Stimulated activated CD8-positive, alpha-beta memory T cell treated with anti-CD3 and anti-CD28 coated beads, Interleukin-7, amount 100 ng/mL, for 1 hour (primary cell): ENCODE results near the gene PEAK1.

Experiments
- DNase-seq, 2 donors: peaks; one replicate each; pipeline ENCODE4 v3.0.0-alpha.2; 2020; ENCODE audit warnings: low read depth in 2 of 2

Gene PEAK1

DNA sequence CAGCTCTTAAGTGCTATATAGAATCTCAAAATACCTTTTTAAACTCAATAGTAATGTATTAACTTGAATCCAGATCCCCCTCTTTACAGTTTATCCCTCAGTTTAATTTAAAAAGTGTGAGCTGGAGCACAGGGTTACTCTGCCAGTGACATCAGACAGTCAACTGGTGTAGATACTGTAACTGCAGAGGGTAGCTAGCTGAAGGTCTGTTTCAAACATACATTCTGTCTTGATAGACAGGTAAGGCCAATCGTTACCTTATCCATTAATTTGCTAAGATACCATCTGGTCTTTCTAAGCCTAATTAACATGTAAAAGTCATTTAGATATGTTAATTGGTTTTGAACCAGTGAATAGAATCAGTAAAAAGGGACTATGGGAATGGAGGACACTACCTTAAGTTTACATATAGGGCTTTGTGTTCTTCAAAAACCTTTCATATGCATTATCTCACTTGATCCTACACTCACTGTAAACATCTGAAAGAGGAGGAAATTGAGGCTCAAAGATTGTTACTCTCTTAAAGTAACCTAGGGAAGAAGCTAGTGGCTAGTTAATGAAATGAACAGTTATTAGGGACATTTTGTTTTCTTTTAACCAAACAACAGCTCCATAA lies 289.5 kb downstream of the PEAK1 start:
- DNase-seq: no peak

DNA sequence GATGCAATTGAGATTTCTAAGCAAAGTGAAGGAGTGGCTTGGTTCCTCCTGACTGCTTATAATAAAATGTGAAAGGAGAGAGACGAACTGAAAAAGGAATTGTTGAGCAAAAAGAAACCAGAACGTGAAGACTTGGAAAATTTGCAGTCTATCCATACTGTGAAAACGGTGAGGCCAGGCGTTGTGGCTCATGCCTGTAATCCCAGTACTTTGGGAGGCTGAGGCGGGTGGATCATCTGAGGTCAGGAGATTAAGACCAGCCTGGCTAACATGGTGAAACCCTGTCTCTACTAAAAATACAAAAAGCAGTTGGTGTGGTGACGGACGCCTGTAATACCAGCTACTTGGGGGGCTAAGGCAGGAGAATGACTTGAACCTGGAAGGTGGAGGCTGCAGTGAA lies 292.3 kb downstream of the PEAK1 start:
- DNase-seq: no peak

DNA sequence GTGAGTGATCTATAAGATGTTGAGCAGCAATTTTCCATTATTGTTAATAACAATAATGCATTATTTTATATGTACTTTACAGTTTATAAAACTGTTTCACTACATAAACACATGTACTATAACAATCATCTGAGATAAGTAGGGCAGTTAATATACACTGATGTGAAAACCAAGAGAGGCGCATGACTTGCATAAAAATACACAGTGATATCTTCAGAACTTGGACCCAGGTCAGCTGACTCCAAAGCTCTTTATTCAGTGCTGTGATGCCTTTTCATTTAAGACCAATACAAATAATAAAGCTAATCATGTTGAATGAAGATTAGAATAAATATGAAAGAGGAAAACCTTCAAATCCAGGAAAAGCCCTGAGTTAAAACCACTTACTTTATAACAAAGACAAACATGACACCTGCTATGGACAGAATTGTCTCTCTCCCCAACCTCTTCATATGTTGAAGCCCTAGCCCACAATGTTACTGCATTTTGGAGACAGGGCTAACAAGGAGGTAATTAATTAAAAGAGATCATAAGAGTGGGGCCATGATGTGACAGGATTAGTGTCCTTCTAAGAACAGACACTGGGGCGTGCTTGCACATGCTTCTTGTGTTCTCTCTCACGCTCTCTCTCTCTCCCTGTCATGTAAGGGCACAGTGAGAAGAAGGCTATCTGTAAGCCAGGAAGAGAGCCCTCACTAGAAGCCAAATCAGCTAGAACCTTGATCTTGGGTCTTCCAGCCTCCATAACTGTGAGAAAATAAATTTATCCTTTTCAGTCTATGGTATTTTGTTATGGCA lies 293.2 kb downstream of the PEAK1 start:
- DNase-seq: no peak

DNA sequence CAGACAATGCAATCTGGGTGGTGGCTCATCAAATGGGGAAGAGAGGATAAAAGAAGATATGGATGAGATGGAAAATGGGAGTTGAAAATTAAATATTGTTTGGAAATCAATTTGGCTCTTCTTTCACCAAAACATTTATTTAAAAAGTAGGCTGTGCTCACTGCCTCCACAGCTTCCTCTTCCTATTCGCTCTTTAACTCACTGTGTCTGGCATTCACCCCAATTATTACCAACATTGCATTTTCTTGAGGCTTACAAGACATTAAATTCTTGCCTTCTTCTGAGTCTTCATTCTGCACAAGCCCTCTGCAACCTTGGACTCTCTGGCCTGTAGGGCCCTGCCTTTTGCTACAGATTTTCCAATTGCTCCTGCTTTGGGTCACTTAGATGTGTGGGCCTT lies 296.1 kb downstream of the PEAK1 start:
- DNase-seq: no peak

- no peak for DNase-seq
Measured at GRCh38 chr15:77122576-77122975, 297.3 kb downstream of the PEAK1 start.

- no peak for DNase-seq
Measured at GRCh38 chr15:77121599-77121998, 298.3 kb downstream of the PEAK1 start.

DNA sequence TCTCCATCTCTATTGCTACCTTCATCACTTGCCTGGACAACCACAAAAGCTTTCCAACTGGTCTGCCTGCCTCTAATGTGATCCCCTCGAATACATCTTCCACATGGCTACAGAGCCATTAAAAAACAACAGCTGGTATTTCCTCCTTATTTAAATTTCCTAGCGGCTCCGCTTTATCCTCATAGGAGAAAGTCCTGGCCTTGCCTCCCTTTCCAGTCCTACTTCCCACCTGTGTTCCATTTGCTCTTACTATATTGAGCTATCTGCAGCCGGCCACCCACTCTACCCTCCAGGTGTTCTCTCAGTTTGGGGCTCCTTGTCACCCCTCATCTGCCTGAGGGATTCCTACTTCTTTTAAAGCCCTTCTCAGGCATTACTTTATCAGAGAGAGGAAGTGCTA lies 299.3 kb downstream of the PEAK1 start:
- DNase-seq: no peak

DNA sequence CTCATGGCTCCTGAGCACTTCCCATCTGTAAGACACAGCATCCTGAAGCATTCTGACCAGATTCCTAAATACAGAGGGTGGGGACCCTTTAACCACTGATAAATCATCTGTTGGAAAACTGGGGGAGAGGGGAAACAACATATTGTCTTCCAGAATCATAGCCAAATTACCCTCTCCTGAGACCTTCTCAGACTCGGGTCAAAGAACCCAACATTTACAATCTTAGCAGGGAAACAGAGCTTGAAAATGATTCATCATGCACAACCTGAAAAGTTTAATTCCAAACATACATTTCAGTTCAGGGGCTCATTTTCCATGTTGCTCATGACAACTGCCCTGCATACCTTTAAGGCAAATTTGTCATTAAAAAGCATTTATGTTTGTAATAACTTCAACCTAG lies 300.5 kb downstream of the PEAK1 start:
- no peak for DNase-seq

DNA sequence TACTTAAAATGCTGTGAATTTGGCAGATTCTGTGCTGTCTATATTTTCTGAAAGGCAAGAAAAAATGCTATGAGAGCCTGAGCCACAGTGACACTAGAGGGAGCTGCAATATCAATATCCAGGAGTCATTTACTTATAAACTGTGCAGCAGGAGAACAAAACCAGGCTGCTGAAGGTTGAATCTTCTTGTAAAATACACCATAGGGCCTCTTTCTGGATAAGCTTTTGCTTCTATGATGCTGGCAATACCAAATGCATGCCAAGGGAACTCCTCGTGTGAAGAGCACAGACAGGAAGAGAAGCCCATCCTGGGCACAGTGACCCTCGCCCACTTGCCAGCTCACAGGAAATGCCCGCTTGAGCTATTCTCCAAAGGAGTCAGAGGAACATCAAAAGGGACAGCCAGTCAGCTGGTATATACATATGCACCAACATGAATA lies 301.0 kb downstream of the PEAK1 start:
- DNase-seq: no peak

- DNase-seq: no peak
Measured at GRCh38 chr15:77115179-77115578, 304.7 kb downstream of the PEAK1 start.

GRCh38 chr15:77112838-77113504 lies 306.9 kb downstream of the PEAK1 start:
- DNase-seq: no peak

DNA sequence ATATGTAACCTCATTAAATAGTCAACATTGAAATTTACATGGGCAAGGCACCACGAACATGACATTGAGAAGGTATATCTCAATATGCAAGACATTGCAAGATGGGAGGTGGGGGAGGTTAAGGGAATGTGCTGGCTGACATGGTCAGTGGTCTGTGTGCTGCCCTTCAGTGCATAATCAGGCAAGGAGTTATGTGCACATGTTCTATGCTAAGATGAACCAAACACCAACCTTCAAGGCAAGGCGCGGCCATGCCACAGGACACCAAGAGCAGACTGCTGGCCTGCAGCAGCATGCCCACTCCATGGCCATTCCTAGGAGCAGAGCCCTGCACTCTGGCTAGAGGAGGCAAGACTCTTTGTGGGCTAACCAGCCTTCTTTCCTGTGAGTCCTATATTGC lies 308.1 kb downstream of the PEAK1 start:
- DNase-seq: no peak

DNA sequence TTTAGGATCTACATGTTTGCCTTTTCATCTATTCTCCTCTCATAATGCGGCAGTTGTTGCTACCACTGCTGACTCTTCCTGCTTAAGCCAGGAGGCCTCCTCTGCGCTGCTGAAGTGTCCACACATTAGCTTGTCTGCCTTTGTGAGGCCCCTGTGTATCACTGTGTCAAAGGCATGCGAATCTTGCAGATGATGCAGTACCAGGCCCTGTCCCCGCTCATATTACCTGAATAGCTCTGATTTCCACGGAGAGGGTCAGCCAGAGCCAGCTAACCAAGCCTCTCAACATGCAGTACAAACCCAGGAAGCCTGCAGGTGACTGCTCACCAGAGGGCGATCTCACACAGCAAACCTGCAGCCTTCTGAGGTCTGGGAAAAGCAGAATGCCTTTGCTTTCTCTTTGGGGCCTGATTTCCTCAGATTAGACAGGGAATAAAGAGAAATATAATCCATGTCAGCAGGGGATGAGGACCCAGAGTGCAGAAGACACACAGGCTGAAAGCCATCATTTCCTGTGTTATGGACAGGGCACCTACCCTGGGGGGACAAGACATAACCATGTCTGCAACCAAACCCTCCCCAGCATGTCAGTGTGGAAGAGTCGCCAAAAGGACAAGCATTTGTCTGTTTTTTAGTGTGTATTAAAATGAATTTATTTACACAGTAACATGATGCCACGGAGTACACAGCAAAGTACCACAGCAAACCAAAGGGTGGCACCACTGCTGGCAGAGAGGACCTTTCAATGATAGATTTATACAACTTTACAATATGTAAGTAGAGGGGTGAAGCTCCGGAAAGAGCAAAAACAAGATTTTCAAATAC lies 312.2 kb downstream of the PEAK1 start:
- peak in 1 of 2 donors; percentile 2 for DNase-seq

GRCh38 chr15:77107068-77107467 lies 312.8 kb downstream of the PEAK1 start:
- DNase-seq: no peak

DNA sequence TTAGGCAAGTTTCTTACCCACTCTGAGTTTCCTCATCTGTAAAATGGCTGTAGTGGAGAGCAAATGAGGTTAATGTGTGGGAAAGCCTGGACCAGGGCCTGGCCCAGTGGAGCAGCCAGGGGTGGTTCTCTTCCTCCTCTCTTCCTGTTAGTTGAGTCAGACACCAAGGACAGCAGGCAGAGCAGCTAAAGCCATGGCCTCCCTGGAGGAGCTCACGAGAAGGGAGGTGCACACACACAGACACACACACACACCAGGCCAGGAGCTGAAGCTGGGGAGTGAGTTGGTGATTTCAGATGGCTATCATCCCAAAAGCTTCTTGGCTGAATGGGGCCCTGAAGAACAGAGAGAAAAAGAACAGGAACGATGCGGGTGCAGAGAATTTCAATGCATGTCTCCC lies 315.7 kb downstream of the PEAK1 start:
- no peak for DNase-seq

- DNase-seq: no peak
Measured at GRCh38 chr15:77099741-77100463, 320.0 kb downstream of the PEAK1 start.

DNA sequence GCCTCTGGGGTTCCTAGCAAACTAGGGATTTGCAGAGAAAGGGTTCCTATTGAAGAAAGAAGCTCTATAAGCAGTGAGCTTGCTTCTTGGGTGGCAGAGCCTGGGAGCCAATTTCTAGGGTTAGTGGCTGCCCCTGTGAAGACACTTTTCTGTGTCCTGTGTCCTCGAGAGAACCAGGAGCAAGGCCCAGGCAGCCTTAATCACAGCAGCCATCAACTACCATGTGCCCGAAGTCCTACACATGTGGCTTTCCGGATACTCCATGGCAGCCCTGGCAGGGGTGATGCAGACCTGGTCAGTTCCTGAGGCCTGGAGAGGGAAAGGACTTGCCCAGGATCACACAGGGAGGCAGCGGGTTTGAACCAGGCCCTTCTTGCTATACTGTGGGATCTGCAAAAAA lies 321.3 kb downstream of the PEAK1 start:
- no peak for DNase-seq

- no peak for DNase-seq
Measured at GRCh38 chr15:77097921-77098320, 322.0 kb downstream of the PEAK1 start.

DNA sequence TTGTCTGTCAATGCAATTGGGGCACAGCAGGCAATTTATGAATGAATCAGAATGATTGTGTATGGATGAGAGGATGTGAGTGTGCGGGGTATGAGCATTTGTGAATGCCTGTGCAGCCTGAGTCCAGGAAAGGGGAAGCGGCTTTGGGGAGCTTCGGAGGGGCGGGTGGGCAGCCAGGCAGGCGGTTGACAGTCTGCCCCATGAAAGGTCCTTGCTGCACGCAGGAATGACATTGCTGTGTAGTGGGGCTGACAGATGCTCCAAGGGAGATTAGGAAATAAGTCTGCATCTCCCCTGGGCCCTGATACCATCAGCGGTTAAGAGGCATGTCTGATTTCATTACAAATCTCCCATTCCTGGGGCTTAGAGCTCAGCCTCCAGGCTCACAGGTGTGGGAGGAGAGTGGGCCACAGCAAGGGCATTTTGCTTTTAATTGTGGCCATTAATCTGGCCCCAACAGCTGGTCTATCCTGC lies 322.6 kb downstream of the PEAK1 start:
- DNase-seq: no peak

DNA sequence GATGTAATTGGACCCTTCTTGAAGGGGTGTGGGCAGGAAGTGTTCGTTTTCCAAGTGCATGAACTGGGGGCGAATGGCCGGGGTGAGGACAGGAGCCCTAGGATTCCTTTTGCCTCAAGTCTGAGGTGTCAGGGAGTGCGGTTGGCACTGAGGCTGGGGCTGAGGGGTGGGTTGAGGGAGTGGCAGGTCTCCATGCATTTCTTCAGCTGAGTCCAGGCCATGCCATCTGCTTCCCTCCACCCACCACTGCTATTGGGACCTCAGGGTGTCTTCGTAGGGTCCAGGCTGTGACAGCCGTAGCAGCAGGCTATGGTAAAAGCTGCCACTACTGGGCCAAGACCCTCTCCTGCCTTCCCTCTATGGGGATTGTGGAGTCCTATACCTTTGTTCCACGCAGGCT lies 323.4 kb downstream of the PEAK1 start:
- DNase-seq: no peak

GRCh38 chr15:77096138-77096537 lies 323.8 kb downstream of the PEAK1 start:
- DNase-seq: no peak
